ENCODE measurements around the gene C16orf96. TPM values are rescaled to one million over a fixed set of nuclear protein-coding genes. Genes with fewer than 3 reads are reported as not detected.

C16orf96 gene
- total RNA-seq, 1 donor from 2014 or later = 0.45 TPM

GRCh38 chr16:4609200-4610010 lies 53.3 kb downstream of the C16orf96 start:
- H3K4me1 Mint-ChIP-seq = peaks cover 11% of the 10 kb centered on the region
- DNase-seq (ENCODE audit: low spot score in 2 of 2, unreplicated experiment in 2 of 2) = no peak
- no peak overlapping the region for H3K27ac Mint-ChIP-seq
- TF ChIP-seq CTCF (IDR thresholded peaks at IDR 0.05; ENCODE audit: unreplicated experiment) = no peak
- no peaks in the 10 kb centered on the region for H3K9me3 Mint-ChIP-seq
- H3K27me3 Mint-ChIP-seq (ENCODE audit: low read depth) = no peaks in the 10 kb centered on the region
- no peak overlapping the region for H3K4me3 Mint-ChIP-seq
- no peaks in the 10 kb centered on the region for H3K36me3 Mint-ChIP-seq

DNA sequence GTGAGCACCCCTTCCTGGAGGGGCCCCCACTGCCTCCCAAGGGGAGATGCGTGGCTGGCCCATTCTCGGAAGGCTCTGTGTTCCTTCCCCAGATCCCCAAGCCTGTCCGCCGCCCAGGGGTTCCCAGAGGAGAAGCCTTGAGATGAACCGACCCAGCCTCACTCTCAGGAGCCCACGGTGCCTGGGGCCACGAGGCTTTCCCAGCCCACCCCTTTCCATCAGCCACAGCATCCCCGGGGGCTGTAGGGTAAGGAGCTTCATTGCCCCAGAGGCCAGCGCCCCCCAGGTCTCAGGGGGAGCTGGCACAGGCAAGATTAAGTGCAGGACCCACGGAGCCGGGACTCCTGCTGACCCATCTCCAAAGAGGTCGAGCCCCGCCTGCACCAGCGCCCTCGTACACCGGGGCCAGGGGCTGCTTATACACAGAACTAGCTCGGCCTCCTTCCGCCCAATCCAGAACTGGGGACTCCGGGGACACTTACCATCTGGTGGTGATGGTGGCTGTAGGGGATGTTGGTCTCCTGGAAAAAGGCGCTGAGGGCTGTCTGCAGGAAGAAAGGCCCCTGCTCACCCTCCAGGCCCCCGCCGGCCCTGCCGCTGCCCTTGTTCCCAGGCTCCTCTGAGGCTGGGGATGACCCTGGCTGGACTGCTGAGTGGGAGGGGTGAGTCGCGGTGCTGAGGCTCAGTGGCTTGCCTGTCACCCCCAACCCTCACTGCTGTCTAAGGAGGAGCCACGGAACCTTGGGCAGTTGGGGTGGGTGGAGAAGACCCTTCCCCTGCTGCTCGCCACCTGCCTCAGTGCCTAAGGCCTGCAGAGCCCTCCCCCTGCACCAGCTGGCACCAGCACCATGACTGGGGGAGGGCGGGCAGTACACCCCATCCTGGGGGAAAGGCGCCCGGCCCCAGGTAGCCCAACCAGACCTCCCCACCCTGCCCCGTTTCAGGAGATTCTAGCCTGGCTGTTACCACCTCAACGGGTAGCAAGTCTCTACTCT lies 54.2 kb downstream of the C16orf96 start:
- no peak for DNase-seq (ENCODE audit: low spot score in 2 of 2, unreplicated experiment in 2 of 2)
- H3K27me3 Mint-ChIP-seq (ENCODE audit: low read depth) = no peaks in the 10 kb centered on the region
- H3K9me3 Mint-ChIP-seq = no peaks in the 10 kb centered on the region
- no peaks in the 10 kb centered on the region for H3K36me3 Mint-ChIP-seq
- peaks cover 11% of the 10 kb centered on the region for H3K4me1 Mint-ChIP-seq
- H3K4me3 Mint-ChIP-seq = no peak overlapping the region
- H3K27ac Mint-ChIP-seq = no peak overlapping the region
- TF ChIP-seq CTCF (IDR thresholded peaks at IDR 0.05; ENCODE audit: unreplicated experiment) = no peak

DNA sequence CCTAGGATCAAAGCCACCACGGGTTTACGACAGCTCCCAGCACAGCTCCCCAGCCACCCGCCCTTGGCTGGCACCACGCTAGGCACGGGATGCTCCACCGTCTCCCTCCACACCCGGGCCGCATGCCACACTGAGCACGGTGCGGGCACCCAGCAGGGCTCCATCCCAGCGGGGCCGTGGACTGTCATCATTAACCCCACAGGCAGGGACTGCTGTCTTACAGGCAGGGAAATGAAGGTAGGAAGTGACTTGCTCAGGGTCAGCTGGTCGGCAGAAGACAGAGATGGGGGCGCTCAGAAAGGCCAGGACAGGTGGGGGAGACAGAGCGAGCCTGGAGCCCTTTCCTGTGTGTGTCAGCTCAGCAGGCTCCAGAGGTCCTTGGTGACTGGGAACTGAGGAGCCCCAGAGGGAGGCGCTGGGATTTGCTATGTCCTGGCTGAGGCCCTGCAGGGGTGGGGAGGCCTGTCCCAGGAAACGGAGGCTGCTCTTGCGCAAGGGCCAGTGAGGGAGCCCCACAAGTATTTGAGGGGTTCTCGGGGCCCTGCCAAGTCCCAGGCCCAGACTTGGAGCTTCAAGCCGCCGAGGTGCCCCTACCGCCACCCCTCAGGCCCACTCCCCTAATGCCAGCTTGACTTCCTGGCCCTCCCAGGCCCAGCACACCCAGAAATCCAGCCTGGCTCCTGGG lies 55.3 kb downstream of the C16orf96 start:
- Mint-ChIP-seq H3K9me3 (no peaks in the 10 kb centered on the region), H3K27me3 (ENCODE audit: low read depth) (no peaks in the 10 kb centered on the region), H3K36me3 (no peaks in the 10 kb centered on the region), H3K27ac (no peak overlapping the region), H3K4me3 (no peak overlapping the region), H3K4me1 (peaks cover 15% of the 10 kb centered on the region)
- no peak for TF ChIP-seq CTCF (IDR thresholded peaks at IDR 0.05; ENCODE audit: unreplicated experiment)
- DNase-seq (ENCODE audit: low spot score in 2 of 2, unreplicated experiment in 2 of 2) = no peak

- H3K4me1 Mint-ChIP-seq = peaks cover 23% of the 10 kb centered on the region
- peak overlapping the region; percentile 8 for H3K4me3 Mint-ChIP-seq
- no peak for DNase-seq (ENCODE audit: low spot score in 2 of 2, unreplicated experiment in 2 of 2)
- no peak for TF ChIP-seq CTCF (IDR thresholded peaks at IDR 0.05; ENCODE audit: unreplicated experiment)
- no peaks in the 10 kb centered on the region for H3K9me3 Mint-ChIP-seq
- no peaks in the 10 kb centered on the region for H3K36me3 Mint-ChIP-seq
- peak overlapping the region; percentile 93 for H3K27ac Mint-ChIP-seq
- H3K27me3 Mint-ChIP-seq (ENCODE audit: low read depth) = no peaks in the 10 kb centered on the region
Measured at GRCh38 chr16:4612474-4612931, 56.4 kb downstream of the C16orf96 start.

DNA sequence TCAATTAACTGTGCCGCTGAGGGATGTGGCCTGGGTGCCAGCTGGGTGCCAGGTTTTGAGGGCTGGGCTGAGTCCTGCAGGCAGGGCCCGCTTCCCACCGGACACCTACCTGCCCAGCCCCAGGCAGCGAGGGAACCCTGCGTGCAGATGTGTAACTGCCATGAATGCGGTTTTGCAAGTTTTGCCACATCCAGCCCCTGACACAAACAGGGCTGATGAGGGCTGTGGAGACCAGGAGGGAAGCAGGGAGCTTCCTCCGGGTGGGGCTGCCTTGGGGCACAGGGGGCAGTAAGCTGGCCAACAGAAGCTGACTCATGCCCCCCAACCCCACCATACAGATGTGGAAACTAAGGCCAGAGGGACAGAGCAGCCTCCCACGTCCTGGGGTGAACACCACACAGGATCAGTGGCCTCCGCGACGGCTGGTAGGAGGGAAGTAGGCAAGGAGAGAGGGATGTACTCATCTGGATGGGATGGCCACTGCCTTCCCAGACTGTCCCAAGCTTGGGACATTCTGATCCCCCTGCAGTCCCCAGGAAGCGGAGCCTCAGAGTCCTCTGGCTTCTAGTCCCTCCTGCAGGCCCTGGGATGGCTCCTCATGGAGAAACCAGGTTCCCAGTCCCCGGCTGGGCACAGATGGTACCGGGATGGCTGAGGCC lies 57.0 kb downstream of the C16orf96 start:
- no peak for DNase-seq (ENCODE audit: low spot score in 2 of 2, unreplicated experiment in 2 of 2)
- Mint-ChIP-seq H3K36me3 (no peaks in the 10 kb centered on the region), H3K27ac (peak overlapping the region; percentile 93)

More for the DNA sequence above, 57.0 kb downstream of the C16orf96 start:
- TF ChIP-seq CTCF (IDR thresholded peaks at IDR 0.05; ENCODE audit: unreplicated experiment) = no peak
- peak overlapping the region; percentile 72 for H3K4me3 Mint-ChIP-seq
- H3K4me1 Mint-ChIP-seq = peaks cover 29% of the 10 kb centered on the region
- no peaks in the 10 kb centered on the region for H3K9me3 Mint-ChIP-seq
- H3K27me3 Mint-ChIP-seq (ENCODE audit: low read depth) = no peaks in the 10 kb centered on the region
